Neural cell (in vitro differentiated cells): ENCODE data around the gene ARPC5.

Experiments
- CTCF ChIP-seq: fragments of 450-650 bp; IDR thresholded peaks from 2 replicates; pipeline ENCODE4 v1.5.1; 2014; ENCODE audit warnings: antibody characterized with exemption, mild to moderate bottlenecking, moderate library complexity; ENCODE audit not compliant: poor library complexity, severe bottlenecking
- EZH2 ChIP-seq: fragments of 200-600, 300-800 bp; shearing (Covaris generic), sonication (generic); IDR thresholded peaks from 2 replicates; pipeline ENCODE4 v1.6.1; 2014; ENCODE audit warnings: antibody characterized with exemption, low read length, borderline replicate concordance, mild to moderate bottlenecking; ENCODE audit not compliant: insufficient read depth, poor library complexity, severe bottlenecking

GRCh38 chr1:183633676-183634343, 1.8 kb downstream of the ARPC5 start:
- no peak for TF ChIP-seq EZH2
- peak; percentile 88 for TF ChIP-seq CTCF
